Liver (tissue), 9 donors: Measurements from ENCODE around the gene LAMB4. TPM values are rescaled to one million over a fixed set of nuclear protein-coding genes. Genes with fewer than 3 reads are reported as not detected.

Experiments used
- DNase-seq: peaks from one replicate; pipeline ENCODE4 v3.0.0-alpha.2; 2017; ENCODE audit warnings: low spot score
- H3K27ac ChIP-seq, 2 donors: one replicate each; pipeline ENCODE4 v1.7.0; 2013; ENCODE audit warnings: inconsistent platforms in 2 of 2, low read length in 2 of 2, control low read depth in 1 of 2, low read depth in 1 of 2, mild to moderate bottlenecking in 1 of 2
- H3K27me3 ChIP-seq, 4 donors: one replicate each; pipeline versions ENCODE4 v1.6.1 to v1.7.0; 2013; ENCODE audit warnings: low read length in 3 of 4, inconsistent platforms in 1 of 4, mild to moderate bottlenecking in 1 of 4, moderate library complexity in 1 of 4; ENCODE audit not compliant: control insufficient read depth in 4 of 4, insufficient read depth in 4 of 4
- H3K36me3 ChIP-seq, 4 donors: one replicate each; pipeline versions ENCODE4 v1.6.1 to v1.7.0; 2013; ENCODE audit warnings: low read length in 3 of 4, mild to moderate bottlenecking in 3 of 4, low read depth in 1 of 4, moderate library complexity in 1 of 4; ENCODE audit not compliant: control insufficient read depth in 4 of 4, insufficient read depth in 3 of 4
- H3K4me1 ChIP-seq, 4 donors: one replicate each; pipeline versions ENCODE4 v1.6.1 to v1.7.0; 2013; ENCODE audit warnings: low read length in 3 of 4, mild to moderate bottlenecking in 3 of 4, moderate library complexity in 1 of 4; ENCODE audit not compliant: control insufficient read depth in 4 of 4, insufficient read depth in 4 of 4
- H3K4me3 ChIP-seq, 3 donors: one replicate each; pipeline versions ENCODE4 v1.6.1 to v1.7.0; 2013; ENCODE audit warnings: low read length in 3 of 3, control low read depth in 1 of 3, low read depth in 1 of 3, mild to moderate bottlenecking in 1 of 3
- H3K9ac ChIP-seq, 2 donors: one replicate each; pipeline ENCODE4 v1.7.0; 2013; ENCODE audit warnings: low read length in 2 of 2, mild to moderate bottlenecking in 2 of 2, moderate library complexity in 2 of 2, control low read depth in 1 of 2, low read depth in 1 of 2
- H3K9me3 ChIP-seq, 4 donors: one replicate each; pipeline versions ENCODE4 v1.6.1 to v1.7.0; 2013; ENCODE audit warnings: low read length in 3 of 4; ENCODE audit not compliant: control insufficient read depth in 4 of 4
- CTCF ChIP-seq: fragments of 150-350 bp; IDR thresholded peaks from 2 replicates; pipeline ENCODE4 v1.5.1; 2017; ENCODE audit warnings: improper control_type of control experiment, low read depth, low read length; ENCODE audit not compliant: missing input control
- FOXA1 ChIP-seq: IDR thresholded peaks from 2 replicates; pipeline ENCODE4 v1.6.1; 2016; ENCODE audit warnings: antibody characterized with exemption
- GABPA ChIP-seq, 2 donors: IDR thresholded peaks in 1 of 2; conservative IDR thresholded peaks in 1 of 2; 2 replicates each; pipeline ENCODE4 v1.6.1; 2016; ENCODE audit warnings: antibody characterized with exemption in 2 of 2, mild to moderate bottlenecking in 1 of 2, moderate library complexity in 1 of 2
- HNF4A ChIP-seq, 2 donors: conservative IDR thresholded peaks; 2 replicates each; pipeline ENCODE4 v1.6.1; 2016; ENCODE audit warnings: antibody characterized with exemption in 2 of 2, mild to moderate bottlenecking in 2 of 2
- NR2F2 ChIP-seq: IDR thresholded peaks from 2 replicates; pipeline ENCODE4 v1.6.1; 2016; ENCODE audit warnings: antibody characterized with exemption
- SP1 ChIP-seq: IDR thresholded peaks from 2 replicates; pipeline ENCODE4 v1.6.1; 2018; ENCODE audit warnings: antibody characterized with exemption, mild to moderate bottlenecking
- TAF1 ChIP-seq: conservative IDR thresholded peaks from 2 replicates; pipeline ENCODE4 v1.6.1; 2016; ENCODE audit warnings: antibody characterized with exemption, mild to moderate bottlenecking
- YY1 ChIP-seq: IDR thresholded peaks from 2 replicates; pipeline ENCODE4 v1.6.1; 2016; ENCODE audit warnings: antibody characterized with exemption, mild to moderate bottlenecking
- WGBS: extraction: QIAGEN DNeasy Blood & Tissue Kit; methylation state at CpG from one replicate; pipeline ENCODE4 v1.1.7; 2013; 5-methylcytosine and 5-hydroxymethylcytosine counted together
- polyA plus RNA-seq, 2 donors: library from polyadenylated mRNA; stranded (reverse) in 1 of 2; unstranded in 1 of 2; fragments of 200-250 nt in 1 of 2; fragments of >200 nt in 1 of 2; fragmentation: Nextera tagmentation in 1 of 2; extraction: Ambion mirVana in 1 of 2; gene quantifications; one replicate each; pipeline versions ENCODE4 v1.2.1 to v1.2.3, GENCODE V29; 2013 to 2015
- total RNA-seq, 2 donors: library from RNA; depleted of rRNA; stranded (reverse); fragments of >200 nt; gene quantifications; one replicate each; pipeline ENCODE4 v1.2.3, GENCODE V29; 2014
- TF ChIP-seq, protein P1 (sequence below): IDR thresholded peaks from 2 replicates; pipeline ENCODE4 v1.6.1; 2016; ENCODE audit warnings: antibody characterized with exemption
- TF ChIP-seq, protein P2 (sequence below): IDR thresholded peaks from 2 replicates; pipeline ENCODE4 v1.6.1; 2016; ENCODE audit warnings: antibody characterized with exemption
- TF ChIP-seq, protein P3 (sequence below): IDR thresholded peaks from 2 replicates; pipeline ENCODE4 v1.6.1; 2016; ENCODE audit warnings: antibody characterized with exemption, mild to moderate bottlenecking
- donor health status: healthy.
- donor health status: healthy.
- donor health status: healthy.
- donor health status: healthy.
- donor health status: healthy.

The LAMB4 gene
- total and polyA plus RNA-seq, 4 donors: under 0.01 to 0.03 TPM; not detected in 2

GRCh38 chr7:107999779-108000560, 130.2 kb downstream of the LAMB4 start (continued):
- TF ChIP-seq CTCF: no peak

DNA sequence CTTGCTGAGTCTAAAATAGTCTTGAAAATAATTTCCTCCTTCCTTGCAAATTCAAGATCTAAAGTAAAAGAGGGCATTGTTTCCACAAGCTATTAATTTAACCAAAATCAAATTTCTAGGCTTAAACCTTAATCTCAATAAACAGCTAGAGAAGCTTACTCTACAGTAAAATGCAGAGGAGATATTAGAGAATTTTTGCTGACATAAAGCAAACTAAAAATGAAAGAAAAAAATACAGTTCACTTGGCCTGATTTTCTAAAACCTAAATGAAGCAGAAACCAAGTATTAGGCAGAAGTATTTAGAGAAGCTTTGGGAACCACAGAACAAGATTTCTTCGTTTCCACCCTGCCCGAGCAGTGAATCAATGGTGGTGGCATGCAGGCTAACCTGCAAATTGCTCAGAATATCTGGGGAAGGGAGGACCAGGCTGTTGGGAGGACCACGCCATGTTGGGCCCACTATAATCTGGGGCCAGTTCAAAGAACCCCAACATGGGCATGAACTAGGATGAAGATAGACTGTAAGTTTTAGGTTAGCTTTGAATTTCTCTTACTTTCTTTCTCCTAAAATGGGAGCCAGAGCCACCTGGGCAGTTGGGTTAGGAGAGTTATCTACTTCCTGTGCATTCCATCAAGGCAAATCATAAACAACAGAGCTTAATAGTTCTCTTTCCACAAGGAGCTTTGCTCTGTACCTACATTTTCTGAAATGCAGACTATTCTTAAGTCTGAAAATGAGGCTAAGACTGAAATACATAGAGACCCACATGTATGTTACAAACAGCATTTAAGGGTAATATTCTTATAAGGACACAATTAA, 131.3 kb downstream of the LAMB4 start:
- DNase-seq: no peak
- TF ChIP-seq NR2F2 (no peak), FOXA1 (no peak), HNF4A (conservative IDR thresholded peaks at IDR 0.05) (no peak)
- Histone ChIP-seq H3K9me3 (no peaks in the 10 kb centered on the region), H3K4me1 (peaks cover 3 to 26% (median 23%) of the 10 kb centered on the region in 4 donors), H3K27me3 (peaks cover 0 to 2% (median 0%) of the 10 kb centered on the region in 4 donors), H3K4me3 (no peak overlapping the region), H3K36me3 (no peaks in the 10 kb centered on the region), H3K9ac (no peak overlapping the region), H3K27ac (no peak overlapping the region)
- 87% methylated on average over 3 of the region's 3 CpGs for WGBS

- Histone ChIP-seq H3K27me3 (peaks cover 0 to 2% (median 0%) of the 10 kb centered on the region in 4 donors), H3K4me1 (peaks cover 3 to 20% (median 17%) of the 10 kb centered on the region in 4 donors), H3K36me3 (no peaks in the 10 kb centered on the region), H3K9me3 (no peaks in the 10 kb centered on the region), H3K9ac (no peak overlapping the region), H3K4me3 (no peak overlapping the region), H3K27ac (no peak overlapping the region)
- WGBS: 67% methylated on average over 2 of the region's 2 CpGs
- no peak for TF ChIP-seq YY1
- TF ChIP-seq, protein P1, sequence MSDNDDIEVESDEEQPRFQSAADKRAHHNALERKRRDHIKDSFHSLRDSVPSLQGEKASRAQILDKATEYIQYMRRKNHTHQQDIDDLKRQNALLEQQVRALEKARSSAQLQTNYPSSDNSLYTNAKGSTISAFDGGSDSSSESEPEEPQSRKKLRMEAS: no peak
- TF ChIP-seq, protein P2, sequence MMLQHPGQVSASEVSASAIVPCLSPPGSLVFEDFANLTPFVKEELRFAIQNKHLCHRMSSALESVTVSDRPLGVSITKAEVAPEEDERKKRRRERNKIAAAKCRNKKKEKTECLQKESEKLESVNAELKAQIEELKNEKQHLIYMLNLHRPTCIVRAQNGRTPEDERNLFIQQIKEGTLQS: no peak
- TF ChIP-seq NR2F2: no peak
- no peak for TF ChIP-seq SP1
- TF ChIP-seq FOXA1: no peak
- no peak for TF ChIP-seq GABPA (IDR thresholded peaks at IDR 0.05 in 1 of 2, conservative IDR thresholded peaks at IDR 0.05 in 1 of 2)
- no peak for TF ChIP-seq TAF1
- TF ChIP-seq, protein P3, sequence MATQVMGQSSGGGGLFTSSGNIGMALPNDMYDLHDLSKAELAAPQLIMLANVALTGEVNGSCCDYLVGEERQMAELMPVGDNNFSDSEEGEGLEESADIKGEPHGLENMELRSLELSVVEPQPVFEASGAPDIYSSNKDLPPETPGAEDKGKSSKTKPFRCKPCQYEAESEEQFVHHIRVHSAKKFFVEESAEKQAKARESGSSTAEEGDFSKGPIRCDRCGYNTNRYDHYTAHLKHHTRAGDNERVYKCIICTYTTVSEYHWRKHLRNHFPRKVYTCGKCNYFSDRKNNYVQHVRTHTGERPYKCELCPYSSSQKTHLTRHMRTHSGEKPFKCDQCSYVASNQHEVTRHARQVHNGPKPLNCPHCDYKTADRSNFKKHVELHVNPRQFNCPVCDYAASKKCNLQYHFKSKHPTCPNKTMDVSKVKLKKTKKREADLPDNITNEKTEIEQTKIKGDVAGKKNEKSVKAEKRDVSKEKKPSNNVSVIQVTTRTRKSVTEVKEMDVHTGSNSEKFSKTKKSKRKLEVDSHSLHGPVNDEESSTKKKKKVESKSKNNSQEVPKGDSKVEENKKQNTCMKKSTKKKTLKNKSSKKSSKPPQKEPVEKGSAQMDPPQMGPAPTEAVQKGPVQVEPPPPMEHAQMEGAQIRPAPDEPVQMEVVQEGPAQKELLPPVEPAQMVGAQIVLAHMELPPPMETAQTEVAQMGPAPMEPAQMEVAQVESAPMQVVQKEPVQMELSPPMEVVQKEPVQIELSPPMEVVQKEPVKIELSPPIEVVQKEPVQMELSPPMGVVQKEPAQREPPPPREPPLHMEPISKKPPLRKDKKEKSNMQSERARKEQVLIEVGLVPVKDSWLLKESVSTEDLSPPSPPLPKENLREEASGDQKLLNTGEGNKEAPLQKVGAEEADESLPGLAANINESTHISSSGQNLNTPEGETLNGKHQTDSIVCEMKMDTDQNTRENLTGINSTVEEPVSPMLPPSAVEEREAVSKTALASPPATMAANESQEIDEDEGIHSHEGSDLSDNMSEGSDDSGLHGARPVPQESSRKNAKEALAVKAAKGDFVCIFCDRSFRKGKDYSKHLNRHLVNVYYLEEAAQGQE: no peak
- DNase-seq: no peak
These were observed 132.0 kb downstream of the LAMB4 start for GRCh38 chr7:107998150-107998549.
